Measurements from ENCODE around the gene KRTAP10-1.
"Not testable (repeated sequence)": the region's sequence is repeated elsewhere in the genome, so short reads cannot be mapped to it uniquely, and the experiment has no call there.

The KRTAP10-1 gene

DNA sequence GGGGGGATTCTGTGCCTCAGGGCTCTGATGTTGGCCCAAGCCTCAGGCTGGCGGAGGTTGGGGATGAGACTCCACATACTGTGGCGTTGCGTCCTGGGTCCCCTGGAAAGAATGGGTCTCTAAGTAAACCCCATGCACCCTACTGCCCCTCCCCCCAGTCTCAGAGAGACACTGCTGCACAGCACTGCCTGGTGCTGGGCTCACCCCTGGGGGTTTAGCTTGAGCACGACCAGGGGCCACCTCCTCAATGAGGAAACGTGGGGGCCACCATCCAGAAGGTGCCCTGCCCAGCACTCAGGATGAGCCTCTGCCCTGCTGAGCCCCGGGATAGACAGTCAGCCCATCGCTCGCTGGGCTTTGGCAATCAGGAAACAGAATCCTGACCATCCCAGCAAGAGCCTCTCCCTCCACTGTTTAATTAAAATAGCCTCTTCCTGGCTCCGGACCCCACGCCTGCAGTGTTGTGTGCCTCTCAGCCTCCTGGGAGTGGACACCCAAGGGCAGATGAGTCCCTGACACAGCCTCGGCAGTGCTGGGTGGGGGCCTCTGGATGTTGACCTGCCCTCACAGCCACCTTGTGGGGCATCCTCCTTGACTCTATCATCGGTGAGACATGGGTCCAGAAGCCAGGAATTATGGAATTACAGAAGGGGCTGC is 30.0 kb upstream of the KRTAP10-1 start:
- DNase-seq = no peak

DNA sequence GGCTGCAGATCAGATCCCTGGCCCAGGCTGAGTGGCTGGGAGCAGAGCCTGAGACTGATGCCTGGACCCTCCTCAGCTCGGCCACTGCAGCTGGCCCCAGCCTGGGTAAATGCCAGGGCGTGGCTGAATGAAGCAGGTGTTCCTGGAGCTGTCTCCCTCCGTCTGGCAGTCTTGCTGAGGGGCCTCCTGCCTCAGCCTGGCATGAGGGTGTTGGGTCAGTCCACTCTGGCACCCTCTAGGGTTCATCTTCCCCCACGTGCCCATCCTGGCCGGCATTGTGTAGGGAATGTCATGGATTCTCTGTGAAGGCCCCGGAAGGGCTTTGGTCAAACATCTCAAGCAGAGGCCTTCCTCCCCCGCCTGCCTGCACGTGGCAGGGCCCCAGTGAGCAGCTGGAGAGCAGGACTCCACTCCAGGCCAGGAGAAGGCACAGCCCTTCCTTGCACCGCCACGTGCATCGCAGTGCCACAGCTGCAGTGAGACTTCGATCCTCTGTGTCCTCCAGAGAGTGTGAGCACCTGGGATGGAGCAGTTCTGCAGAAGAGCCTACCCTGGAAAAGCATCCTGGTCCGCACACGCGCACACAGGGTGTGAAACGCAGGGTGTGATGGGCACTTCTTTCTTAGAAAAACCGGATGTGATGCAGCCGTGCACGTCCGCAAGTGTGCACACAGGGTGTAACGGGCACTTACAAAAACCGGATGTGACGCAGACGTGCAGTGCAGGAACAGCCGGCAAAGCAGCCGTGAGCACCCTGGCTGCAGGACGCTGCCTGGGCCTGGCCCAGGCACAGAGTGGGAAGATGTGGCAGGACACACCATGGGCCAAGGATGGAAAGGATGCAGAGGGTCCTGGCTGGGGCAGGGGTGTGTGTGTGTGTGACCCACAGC is 28.9 kb upstream of the KRTAP10-1 start:
- DNase-seq = no peak

DNA sequence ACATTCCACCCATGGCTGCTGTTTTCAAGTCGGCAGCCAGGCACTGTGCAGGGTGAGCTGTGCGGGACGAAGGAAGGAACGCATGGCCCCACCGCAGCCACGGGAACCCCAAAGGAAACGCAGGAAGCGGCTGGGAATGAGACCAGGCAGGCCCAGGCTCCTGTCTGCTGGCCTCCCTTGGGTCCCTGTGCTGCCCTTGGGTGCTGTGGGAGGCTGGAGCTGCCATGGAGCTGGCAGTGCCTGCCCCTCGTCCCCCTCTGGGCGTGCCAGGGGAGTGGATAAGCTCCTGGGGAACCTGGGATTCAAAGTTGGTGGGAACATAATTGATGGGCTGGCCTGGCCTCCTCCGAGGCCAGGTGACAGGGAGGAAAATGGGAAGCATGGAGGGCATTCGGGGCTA is 28.3 kb upstream of the KRTAP10-1 start:
- no peak for DNase-seq

DNA sequence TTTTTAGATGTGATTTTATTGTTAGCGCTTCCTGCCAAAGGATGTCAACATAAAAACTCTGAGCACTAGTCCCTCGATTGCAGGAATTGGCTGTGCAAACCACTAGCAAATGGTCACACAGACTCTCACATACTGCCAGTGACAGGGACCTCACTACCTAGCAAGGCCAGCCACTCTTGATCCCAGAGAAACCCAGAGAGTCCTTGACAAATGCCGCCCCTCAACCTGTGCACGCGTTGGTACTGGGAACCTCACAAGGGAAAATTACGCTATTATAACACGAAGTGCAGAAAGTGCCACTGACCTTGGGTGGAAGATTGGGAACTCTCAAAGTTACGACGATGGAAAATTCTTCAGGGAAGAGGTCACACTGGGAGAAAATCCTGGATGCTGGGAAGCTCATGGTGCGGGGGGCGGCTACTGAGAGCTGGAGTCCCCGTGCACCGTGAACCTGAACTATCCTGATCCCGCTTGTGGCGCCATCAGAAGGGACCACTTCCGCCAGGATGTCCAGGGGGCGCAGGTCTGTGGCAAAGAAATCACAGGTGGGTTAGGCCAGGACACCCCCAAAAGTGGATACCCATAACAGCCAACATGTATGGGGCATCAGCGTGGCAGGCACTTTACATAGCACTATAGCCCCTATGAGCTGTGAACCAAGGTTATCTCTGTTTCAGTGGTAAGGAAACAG is 27.6 kb upstream of the KRTAP10-1 start:
- DNase-seq = no peak

DNA sequence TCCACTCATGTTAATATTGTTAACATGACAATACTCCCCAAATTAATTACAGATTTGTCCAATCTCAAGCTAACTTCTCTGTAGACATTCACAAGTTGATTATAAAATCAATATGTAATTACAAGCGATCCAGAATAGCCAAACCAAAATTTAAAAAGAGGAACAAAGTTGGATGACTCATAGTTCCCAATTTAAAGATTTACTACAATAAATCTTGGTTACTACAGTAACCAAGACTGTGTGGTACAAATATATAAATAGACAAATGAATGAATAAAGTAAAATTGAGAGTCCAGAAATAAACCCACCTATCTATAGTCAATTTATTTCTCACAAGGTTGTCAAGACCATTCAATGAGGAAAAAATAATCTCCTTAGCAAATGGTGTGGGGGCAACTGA is 26.4 kb upstream of the KRTAP10-1 start:
- DNase-seq = no peak

DNA sequence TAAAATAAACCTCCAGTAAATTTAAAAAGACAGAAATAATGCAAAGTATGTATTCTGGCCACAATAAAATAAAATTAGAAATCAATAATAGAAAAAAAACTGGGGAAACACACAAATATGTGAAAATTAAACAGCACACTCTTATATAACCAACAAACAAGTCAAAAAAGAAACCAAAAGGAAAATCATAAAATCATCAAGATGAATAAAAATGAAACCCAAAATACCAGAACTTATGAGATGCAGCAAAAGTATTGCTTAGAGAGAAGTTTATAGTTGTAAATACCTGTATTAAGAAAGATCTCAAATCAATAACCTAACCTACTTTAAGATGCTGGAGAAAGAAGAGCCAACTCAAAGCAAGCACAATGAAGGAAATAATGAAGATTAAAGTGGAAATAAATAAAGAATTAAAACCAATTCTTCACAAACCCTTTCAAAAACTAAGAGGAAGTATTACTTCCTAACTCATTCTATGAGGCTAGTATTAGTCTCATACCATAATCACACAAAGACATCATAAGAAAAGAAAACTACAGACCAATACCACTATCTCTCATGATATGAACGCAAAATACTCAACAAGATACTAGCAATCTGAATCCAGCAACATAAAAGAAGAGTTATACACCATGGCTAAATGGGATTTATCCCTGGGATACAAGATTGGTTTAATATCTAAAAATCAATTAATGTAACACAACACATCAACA is 25.0 kb upstream of the KRTAP10-1 start:
- DNase-seq = no peak

DNA sequence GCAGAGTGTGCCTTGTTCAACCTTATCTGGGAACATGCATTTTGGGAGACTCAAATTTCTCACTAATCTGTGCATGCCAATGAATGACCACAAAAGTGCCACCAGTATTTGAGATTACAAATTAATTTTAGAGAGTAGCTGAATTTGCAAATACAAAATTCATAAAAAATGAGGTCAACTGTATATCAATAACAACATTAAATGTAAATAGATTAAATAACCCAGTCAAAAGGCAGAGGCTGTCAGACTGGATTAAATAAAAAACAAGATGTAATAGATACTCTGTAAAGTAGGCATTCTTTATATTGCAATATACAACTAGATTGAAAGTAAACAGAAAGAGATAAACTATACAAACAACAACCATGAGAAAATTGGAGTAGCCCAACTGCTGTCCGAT is 24.1 kb upstream of the KRTAP10-1 start:
- no peak for DNase-seq

DNA sequence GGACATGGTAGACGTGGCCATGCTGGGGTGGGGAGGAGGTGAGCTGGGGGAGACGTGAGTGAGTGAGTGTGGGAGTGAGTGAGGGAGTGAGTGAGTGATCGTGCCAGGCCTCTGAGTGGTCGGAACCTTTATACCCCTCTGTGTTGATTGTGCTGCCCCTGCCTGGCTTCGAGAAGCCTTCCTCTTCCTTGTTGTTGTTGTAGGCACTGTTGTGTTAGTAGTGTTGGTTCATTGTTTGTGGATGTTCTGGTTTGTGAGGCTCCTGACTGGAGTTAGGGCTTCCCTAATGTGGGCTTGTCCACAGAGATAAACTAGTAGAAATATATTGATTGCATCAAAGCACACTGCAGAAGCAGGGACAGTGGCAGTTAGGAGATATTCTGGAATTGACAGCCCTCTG is 18.7 kb upstream of the KRTAP10-1 start, which contains the start of gene KRTAP10-3:
KRTAP10-3 (minus strand) TSS at position 101 of the 400 bp plus-strand sequence; CDS start at position 21, 80 bp downstream.
- no peak for DNase-seq

DNA sequence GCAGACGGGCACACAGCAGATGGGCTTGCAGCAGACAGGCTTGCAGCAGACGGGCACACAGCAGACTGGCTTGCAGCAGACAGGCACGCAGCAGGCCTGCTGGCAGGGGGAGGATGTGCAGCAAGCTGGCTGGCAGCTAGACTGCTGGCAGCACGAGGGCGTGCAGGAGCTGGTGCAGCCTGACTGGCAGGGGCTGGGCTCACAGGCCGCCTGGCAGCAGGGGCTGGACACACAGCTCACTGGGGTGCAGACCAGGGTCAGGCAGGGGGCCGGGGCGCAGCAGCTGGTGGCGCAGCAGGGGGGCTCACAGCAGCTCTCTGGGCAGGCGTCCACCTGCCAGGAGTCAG is 18.3 kb upstream of the KRTAP10-1 start:
- not testable (repeated sequence) for DNase-seq

DNA sequence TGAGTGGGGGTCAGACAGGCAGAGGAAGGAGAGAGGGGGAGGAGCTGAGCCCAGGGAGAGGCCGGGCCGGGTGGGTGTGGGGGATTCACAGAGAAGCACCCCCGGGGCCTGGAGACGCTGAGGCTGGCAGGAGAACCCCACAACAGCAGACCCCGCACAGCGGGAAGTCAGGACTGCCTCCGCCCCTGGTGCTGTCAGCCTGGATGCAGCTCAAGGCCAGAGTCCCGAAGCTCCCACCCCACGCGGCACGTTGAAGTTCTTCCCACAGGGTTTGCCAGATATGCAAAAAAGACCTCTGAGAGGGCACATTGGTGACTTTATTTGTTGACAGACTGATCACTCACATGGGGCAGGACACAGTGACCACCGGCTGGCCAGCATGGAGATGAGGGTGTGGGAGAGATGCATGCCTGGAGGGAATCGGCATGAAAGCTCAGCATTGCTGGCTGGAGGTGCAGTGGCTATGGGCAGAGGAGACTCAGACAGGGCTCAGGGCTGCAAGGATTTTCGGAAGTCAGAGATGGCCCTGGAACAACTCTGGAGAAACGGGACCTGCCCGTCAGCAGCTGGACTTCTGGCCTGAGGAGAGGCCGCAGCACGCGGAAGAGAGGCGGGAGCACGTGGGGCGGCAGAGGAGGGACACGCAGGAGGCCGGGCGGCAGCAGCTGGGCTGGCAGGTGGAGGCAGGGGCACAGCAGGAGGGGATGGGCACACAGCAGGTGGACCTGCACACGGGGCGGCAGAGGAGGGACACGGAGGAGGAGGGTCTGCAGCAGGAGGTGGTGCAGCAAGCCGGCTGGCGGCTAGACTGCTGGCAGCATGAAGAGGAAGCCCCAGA is 17.7 kb upstream of the KRTAP10-1 start:
- DNase-seq = no peak

DNA sequence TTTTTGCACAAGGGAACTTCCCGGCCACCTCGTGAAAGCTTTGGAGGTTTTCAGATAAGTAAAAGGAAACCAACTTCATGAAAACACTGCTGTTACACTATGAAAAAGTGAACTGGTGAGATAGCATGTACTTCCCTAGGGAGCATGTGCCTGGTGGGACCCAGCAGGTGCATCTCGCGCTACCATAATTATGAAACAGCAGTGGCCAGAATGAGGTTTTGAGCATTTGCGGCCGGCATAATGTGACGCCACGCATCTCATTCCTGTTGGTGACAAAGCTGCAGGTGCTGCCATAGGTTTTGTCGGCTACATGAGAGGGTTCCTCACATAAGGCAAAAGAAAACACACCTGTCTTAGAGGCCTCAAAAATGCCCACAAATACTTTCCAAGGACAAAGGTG is 16.9 kb upstream of the KRTAP10-1 start:
- no peak for DNase-seq

DNA sequence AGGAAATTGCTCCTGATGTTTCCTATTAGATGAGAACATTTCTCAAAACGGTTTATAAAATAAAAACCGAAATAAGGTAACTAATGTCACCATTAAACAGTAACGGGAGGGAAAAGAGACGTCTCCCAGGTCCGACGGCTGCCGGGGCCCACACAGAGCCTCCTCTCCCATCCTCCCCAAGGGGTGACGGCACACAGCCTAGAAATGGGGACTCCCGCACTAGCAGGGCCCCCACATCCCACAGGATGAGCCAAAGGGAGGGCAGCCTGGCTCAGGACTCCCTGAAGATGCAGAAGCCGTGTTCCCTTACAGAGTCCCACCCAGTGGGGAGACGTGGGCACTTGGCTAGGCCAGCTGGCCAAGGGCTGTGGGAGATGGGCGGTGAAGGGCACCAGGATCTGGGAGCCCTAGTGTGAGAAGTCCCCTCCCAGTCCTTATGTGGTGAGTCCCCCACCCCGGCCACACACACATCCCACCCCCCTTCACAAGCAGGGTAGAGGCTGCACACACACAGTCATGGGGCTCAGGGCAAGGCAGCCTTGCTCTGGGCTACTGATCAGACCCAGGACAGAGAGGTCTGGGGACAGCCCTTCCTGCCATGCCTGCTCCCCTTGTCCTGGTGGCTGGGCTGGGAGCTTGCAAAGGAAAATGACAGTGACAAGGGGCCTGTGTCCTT is 15.3 kb upstream of the KRTAP10-1 start:
- no peak for DNase-seq

DNA sequence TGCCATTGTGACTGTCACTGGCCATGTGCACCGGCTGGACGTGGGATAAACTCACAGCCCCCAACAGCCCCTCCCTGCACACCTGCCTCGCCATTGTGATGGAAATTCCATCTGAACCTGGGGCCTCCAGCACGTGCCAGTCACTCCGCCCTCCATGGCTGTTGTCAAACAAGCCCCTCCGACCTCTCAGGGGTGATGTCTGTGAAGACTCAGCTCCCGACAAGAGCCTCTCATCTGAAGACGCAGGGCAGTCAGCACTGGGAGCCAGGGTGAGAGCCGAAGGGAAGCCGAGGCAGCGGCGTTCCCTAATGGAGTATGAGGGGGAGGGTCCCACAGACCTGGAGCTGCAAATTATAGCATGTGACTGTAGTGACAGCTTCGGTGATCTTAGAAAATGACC is 12.7 kb upstream of the KRTAP10-1 start:
- no peak for DNase-seq

DNA sequence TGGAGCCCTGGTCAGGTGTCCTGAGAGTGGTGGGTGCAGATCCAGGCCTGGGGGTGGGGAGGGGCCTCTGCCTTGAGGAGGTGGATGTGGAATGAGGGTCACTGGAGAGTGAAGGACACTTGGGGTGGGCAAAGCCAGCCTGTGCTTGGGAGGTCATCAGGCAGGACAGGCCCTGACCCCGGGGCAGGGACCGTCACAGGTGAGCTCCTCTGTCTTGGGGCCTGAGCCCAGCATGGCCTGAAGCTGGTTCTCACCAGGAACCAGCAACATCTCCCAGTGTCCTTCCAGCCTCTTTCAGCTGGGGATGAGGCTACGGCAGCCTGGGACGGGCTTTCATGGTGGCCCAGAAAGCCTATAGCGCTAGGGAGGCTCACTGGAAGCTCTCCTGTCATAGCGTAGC is 12.1 kb upstream of the KRTAP10-1 start:
- DNase-seq = no peak

DNA sequence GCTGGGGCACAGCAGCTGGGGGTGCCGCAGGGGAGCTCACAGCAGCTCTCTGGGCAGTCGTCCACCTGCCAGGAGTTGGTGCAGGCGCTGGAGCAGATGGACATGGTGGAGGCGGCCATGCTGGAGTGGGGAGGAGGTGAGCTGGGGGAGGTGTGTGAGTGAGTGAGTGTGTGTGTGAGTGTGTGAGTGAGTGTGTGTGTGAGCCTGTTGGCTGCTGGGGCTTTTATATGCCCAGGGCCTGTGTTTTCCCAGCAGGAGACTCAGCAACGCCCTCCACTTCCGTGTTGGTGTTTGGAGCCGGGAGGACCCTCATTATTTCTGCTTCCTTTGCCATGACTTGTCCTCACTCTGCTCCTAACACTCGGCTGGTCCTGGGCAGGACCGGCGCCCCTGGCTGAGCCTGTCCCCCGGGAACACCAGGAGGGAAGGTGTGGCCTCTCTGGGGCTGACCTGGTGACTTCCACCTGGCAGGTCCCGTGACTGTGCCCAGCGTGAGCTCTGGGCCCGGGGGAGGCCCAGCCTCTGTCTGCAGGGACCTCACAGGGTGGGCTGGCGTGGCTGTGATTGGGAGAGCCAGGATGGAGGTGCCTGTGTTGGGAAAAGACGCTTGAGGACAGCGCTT is 11.5 kb upstream of the KRTAP10-1 start, which contains the start of gene KRTAP10-2:
KRTAP10-2 (minus strand) TSS at position 166 of the 622 bp plus-strand sequence; CDS start at position 119, 47 bp downstream.
- DNase-seq = no peak

DNA sequence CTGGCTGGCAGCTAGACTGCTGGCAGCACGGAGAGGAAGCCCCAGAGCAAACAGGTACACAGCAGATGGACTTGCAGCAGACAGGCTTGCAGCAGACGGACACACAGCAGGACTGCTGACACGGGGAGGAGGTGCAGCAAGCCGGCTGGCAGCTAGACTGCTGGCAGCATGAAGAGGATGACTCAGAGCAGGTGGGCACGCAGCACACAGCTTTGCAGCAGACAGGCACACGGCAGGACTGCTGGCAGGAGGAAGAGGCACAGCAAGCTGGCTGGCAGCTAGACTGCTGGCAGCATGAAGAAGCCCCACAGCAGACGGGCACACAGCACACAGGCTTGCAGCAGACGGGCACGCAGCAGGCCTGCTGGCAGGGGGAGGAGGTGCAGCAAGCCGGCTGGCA is 10.8 kb upstream of the KRTAP10-1 start:
- no peak for DNase-seq

DNA sequence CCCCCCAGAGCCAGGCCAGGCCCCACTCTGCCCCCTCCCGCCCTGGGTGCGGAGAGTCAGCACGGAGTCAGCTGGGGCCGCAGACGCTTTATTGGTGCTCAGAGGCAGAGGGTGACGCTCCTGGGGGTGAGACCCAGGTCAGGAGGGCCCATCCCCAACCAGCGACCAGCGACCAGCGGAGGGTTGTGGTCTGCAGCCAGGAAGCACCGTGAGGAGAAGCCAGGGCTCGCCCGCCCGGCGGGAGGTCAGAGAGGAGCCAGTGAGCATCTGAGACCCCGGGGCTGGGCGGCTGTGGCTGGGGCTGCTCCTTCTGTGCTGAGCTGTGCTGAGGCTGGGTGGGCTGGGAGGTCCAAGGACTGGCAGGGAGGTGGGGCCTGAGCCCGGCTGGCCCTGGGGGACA is 10.3 kb upstream of the KRTAP10-1 start:
- not testable (repeated sequence) for DNase-seq

DNA sequence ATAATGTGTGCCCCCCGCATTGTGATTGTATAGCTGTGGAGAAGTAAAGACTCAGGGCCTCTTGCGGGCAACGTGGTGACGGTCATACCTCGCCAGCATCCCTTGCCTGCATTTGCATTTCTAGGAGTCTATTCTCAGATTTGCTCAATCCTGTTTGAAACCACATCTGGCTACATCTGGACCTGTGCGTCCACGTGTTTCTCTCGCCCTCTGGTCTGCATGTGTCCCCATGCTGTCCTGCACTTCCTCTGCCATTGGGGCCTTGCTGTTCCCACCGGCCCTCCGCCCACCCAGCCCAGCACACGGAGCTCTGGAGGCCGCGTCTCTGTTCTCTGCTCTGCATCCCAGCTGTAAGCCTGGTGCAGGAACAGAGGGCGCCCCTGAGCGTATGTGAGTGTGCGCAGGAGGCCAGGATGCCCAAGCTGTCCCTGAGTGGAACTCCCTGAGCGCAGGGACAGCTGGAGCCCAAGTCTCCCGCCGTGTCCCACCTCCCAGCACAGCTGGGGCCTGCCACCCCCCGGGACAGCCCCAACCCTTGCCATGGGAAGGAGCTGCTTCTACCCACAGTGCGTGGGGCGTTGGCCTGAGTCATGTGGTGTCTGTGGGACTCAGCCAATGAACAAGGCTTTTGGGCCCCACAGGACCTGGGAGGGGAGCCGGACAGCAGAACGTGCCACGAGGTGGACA is 9.7 kb upstream of the KRTAP10-1 start:
- DNase-seq = no peak

DNA sequence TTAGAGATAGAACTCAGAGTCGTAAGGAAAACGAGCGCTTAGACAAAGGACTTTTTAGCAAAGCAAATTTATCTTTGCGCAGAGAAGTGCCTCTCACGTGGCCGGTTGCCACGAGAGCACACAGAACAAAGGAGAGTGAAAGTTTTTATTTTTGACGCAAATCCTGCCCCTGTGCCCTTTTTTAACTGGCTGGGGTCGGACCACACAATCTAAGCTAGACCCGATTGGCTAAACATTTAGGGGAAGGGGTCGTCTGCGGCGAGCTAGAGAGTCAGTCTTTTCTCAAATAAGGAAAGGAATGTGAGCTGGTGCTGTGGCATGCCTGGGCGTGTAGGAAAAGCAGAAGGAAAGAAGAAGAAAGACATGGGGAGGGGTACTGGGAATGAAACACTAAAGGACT is 8.9 kb upstream of the KRTAP10-1 start:
- no peak for DNase-seq

DNA sequence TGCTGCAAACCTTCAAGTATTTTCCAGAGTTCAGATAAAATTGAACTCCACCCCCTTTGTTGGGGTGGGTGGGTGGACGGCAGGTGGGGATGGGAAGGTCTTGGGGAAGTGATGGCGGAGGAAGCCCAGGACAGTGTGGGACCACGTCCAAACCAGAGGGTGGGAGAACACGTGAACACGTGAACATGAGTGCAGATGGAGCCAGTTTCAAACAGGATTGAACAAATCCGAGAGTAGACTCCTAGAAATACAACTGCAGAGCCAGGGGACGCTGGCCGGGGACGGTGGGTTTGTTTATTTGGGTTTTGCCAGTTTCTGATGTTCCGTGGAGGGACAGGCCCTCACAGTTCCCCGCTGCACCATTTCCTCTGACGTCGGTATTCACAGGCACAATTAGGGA is 8.4 kb upstream of the KRTAP10-1 start:
- no peak for DNase-seq
